Erythroblast (primary cell): ENCODE results near the gene PDCD1LG2.

Source experiments
- GATA1 ChIP-seq: IDR thresholded peaks from 2 replicates; pipeline ENCODE4 v1.6.1; 2011; ENCODE audit warnings: low read depth, mild to moderate bottlenecking, control low read depth, low read length, moderate library complexity
- POLR2A ChIP-seq: IDR thresholded peaks from 2 replicates; pipeline ENCODE4 v1.6.1; 2011; ENCODE audit warnings: mild to moderate bottlenecking, low read length

- no peak for TF ChIP-seq POLR2A
- no peak for TF ChIP-seq GATA1
These were observed at the start of gene PDCD1LG2 for GRCh38 chr9:5510360-5510931.
